ENCODE results near the gene PLCE1. TPM values are rescaled to one million over a fixed set of nuclear protein-coding genes. Genes with fewer than 3 reads are reported as not detected.

PLCE1 gene
- polyA plus RNA-seq, 1 donor (not counting 4 experiments of a cell fraction or from before 2014, with no cell fraction given), result 0.01 TPM

DNA sequence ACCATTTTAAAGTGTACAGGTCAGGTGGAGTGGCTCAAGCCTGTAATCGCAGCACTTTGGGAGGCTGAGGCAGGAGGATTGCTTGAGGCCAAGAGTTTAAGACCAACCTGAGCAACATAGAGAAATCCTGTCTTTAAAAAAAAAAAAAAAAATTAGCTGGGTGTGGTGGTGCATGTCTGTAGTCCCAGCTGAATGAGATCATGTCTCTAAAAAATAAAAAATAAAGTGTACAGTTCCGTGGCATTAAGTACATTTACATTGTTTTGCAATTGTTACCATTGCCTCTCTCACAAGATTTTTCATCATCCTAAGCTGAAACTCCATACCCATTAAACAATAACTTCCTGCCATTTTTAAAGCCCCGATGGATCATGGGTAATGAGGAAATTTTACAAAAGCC, 20.6 kb downstream of the PLCE1 start:
- H3K4me1 ChIP-seq (ENCODE audit: control insufficient read depth, extremely low read depth, insufficient read depth, low read length), result no peaks in the 10 kb centered on the region
- H3K79me2 ChIP-seq (ENCODE audit: control insufficient read depth, insufficient read depth, low read length), result no peaks in the 10 kb centered on the region
- no peak for FAIRE-seq
- no peak overlapping the region for H3K9ac ChIP-seq (ENCODE audit: control insufficient read depth, extremely low read depth, insufficient read depth, low read length)
- no peak for TF ChIP-seq EZH2 (IDR thresholded peaks at IDR 0.05; ENCODE audit: low read length)
- TF ChIP-seq, protein P1, sequence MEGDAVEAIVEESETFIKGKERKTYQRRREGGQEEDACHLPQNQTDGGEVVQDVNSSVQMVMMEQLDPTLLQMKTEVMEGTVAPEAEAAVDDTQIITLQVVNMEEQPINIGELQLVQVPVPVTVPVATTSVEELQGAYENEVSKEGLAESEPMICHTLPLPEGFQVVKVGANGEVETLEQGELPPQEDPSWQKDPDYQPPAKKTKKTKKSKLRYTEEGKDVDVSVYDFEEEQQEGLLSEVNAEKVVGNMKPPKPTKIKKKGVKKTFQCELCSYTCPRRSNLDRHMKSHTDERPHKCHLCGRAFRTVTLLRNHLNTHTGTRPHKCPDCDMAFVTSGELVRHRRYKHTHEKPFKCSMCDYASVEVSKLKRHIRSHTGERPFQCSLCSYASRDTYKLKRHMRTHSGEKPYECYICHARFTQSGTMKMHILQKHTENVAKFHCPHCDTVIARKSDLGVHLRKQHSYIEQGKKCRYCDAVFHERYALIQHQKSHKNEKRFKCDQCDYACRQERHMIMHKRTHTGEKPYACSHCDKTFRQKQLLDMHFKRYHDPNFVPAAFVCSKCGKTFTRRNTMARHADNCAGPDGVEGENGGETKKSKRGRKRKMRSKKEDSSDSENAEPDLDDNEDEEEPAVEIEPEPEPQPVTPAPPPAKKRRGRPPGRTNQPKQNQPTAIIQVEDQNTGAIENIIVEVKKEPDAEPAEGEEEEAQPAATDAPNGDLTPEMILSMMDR (optimal IDR thresholded peaks at IDR 0.05 in 1 of 3, IDR thresholded peaks at IDR 0.05 in 1 of 3, conservative IDR thresholded peaks at IDR 0.05 in 1 of 3; ENCODE audit: extremely low read depth in 1 of 3, insufficient read depth in 2 of 3, low read length in 3 of 3), result no peak
- H3K9me3 ChIP-seq (ENCODE audit: control insufficient read depth, low read depth, low read length), result no peaks in the 10 kb centered on the region
- no peaks in the 10 kb centered on the region for H4K20me1 ChIP-seq (ENCODE audit: control insufficient read depth, extremely low read depth, insufficient read depth, low read length)
- H3K36me3 ChIP-seq (ENCODE audit: control insufficient read depth in 2 of 2, extremely low read depth in 1 of 2, insufficient read depth in 2 of 2, low read length in 2 of 2), result no peaks in the 10 kb centered on the region
- H3K27ac ChIP-seq (ENCODE audit: control insufficient read depth, insufficient read depth, low read length), result no peak overlapping the region
- H3K27me3 ChIP-seq (ENCODE audit: control insufficient read depth, extremely low read depth, insufficient read depth, low read length), result no peaks in the 10 kb centered on the region
- dilution Hi-C loops (cut with MboI; ENCODE audit: extremely low pct_ligation_motif_present, low sequenced_read_pairs), result no loop called here
- H3K4me3 ChIP-seq (ENCODE audit: control insufficient read depth in 2 of 3, extremely low read depth in 1 of 3, insufficient read depth in 2 of 3, low read depth in 1 of 3, low read length in 3 of 3), result no peak overlapping the region
- H3K9me1 ChIP-seq (ENCODE audit: control insufficient read depth, extremely low read depth, insufficient read depth, low read length), result no peaks in the 10 kb centered on the region
- no peak for DNase-seq (ENCODE audit: low read depth, low spot score)
- H2AFZ ChIP-seq (ENCODE audit: control insufficient read depth, low read length), result no peak overlapping the region
- H3K4me2 ChIP-seq (ENCODE audit: control insufficient read depth, extremely low read depth, insufficient read depth, low read depth, low read length), result no peak overlapping the region

DNA sequence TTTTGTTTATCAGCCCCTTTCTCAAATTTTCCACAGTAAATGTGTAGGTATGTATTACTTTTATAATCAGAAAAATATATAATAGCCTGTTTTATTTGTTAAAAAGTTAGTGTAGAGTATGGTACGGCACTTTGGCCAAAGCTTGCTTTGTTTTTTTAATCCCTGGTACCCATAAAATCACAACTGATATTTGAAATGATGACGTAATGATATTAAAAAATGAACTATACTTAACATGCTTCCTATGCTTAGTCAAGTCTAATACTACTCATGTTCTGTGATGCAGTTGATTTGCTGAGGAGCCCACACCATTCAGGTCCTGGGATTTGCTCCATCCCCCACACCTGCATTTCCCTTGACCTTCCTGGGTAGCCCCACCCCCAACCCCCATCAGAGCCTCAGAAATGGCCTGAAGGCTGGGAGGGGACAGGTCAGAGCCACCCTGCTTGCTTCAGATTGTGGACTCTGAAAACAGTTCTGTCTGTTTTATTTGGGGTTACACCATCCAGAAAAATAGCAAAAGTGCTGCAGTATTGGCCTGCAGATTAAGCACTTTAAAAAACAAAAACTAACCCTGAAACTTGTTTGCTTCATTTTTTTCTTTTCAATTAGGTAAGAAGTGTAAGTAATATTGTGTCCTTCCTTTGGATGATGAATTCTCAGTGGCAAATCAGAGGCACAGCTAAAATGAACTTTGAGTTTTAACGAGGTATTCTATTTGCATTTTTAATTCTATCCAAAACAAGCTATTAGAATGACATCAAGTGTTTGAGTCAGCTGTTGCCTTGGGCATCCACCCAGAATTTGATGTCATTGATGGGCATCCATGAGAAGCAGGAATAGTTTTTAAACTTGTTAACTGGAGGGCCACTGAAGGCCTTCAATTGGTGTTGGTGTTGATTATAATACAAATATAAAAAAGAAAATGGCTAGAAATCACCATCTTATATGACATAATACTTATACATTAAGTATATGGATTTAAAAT, 23.3 kb downstream of the PLCE1 start:
- Histone ChIP-seq H3K9me1 (ENCODE audit: control insufficient read depth, extremely low read depth, insufficient read depth, low read length) (no peaks in the 10 kb centered on the region), H3K27ac (ENCODE audit: control insufficient read depth, insufficient read depth, low read length) (no peak overlapping the region), H3K4me3 (ENCODE audit: control insufficient read depth in 2 of 3, extremely low read depth in 1 of 3, insufficient read depth in 2 of 3, low read depth in 1 of 3, low read length in 3 of 3) (no peak overlapping the region), H3K4me2 (ENCODE audit: control insufficient read depth, extremely low read depth, insufficient read depth, low read depth, low read length) (no peak overlapping the region), H3K4me1 (ENCODE audit: control insufficient read depth, extremely low read depth, insufficient read depth, low read length) (no peaks in the 10 kb centered on the region), H3K36me3 (ENCODE audit: control insufficient read depth in 2 of 2, extremely low read depth in 1 of 2, insufficient read depth in 2 of 2, low read length in 2 of 2) (no peaks in the 10 kb centered on the region), H3K79me2 (ENCODE audit: control insufficient read depth, insufficient read depth, low read length) (no peaks in the 10 kb centered on the region), H3K9ac (ENCODE audit: control insufficient read depth, extremely low read depth, insufficient read depth, low read length) (no peak overlapping the region), H3K9me3 (ENCODE audit: control insufficient read depth, low read depth, low read length) (no peaks in the 10 kb centered on the region), H4K20me1 (ENCODE audit: control insufficient read depth, extremely low read depth, insufficient read depth, low read length) (no peaks in the 10 kb centered on the region), H2AFZ (ENCODE audit: control insufficient read depth, low read length) (no peak overlapping the region), H3K27me3 (ENCODE audit: control insufficient read depth, extremely low read depth, insufficient read depth, low read length) (no peaks in the 10 kb centered on the region)
- dilution Hi-C loops (cut with MboI; ENCODE audit: extremely low pct_ligation_motif_present, low sequenced_read_pairs), result no loop called here
- FAIRE-seq (no peak), DNase-seq (ENCODE audit: low read depth, low spot score) (no peak)
- TF ChIP-seq, protein P1 (optimal IDR thresholded peaks at IDR 0.05 in 1 of 3, IDR thresholded peaks at IDR 0.05 in 1 of 3, conservative IDR thresholded peaks at IDR 0.05 in 1 of 3; ENCODE audit: extremely low read depth in 1 of 3, insufficient read depth in 2 of 3, low read length in 3 of 3), result no peak
- no peak for TF ChIP-seq EZH2 (IDR thresholded peaks at IDR 0.05; ENCODE audit: low read length)
